ENCODE results near the gene PPFIBP2. TPM values are rescaled to one million over a fixed set of nuclear protein-coding genes. Genes with fewer than 3 reads are reported as not detected.

PPFIBP2 gene
- polyA plus RNA-seq, 2 of the 4 experiments (the other 2 are of a cell fraction), result 13.4 to 32.5 TPM

GRCh38 chr11:7600205-7600775 lies 86.5 kb downstream of the PPFIBP2 start (continued):
- no peak for TF ChIP-seq RNF2 (IDR thresholded peaks at IDR 0.05; ENCODE audit: borderline replicate concordance, low read depth)
- peak; percentile 91 to 94 for TF ChIP-seq CEBPB (IDR thresholded peaks at IDR 0.05)

GRCh38 chr11:7603031-7603781 lies 89.4 kb downstream of the PPFIBP2 start:
- ATAC-seq (no peak), FAIRE-seq (no peak), DNase-seq (ENCODE audit: low read depth in 1 of 2, low spot score in 1 of 2) (no peak)
- no peak overlapping the region for H3K4me3 ChIP-seq
- no peaks in the 10 kb centered on the region for H3K9me3 ChIP-seq
- H3K27ac ChIP-seq, result peak overlapping the region; percentile 85 to 92
- H3K4me2 ChIP-seq, result peak overlapping the region; percentile 78; the same call in 1 of the 3 replicates
- H3K4me1 ChIP-seq, result peaks cover 83% of the 10 kb centered on the region
- WGBS (ENCODE audit: missing lambda C conversion rate), result 89% methylated on average over 4 of the region's 4 CpGs
- CTCF ChIA-PET, result interaction anchor here (0.8 to 5.8 kb wide), 3 partner anchors 14 to 62 kb away, joined by 3 to 45 read pairs (median 7); no protein-coding TSS in a partner anchor
- POLR2A ChIA-PET, result interaction anchor here (0.7 kb wide), 1 partner anchor 384 kb away, joined by 3 read pairs; the partner anchor contains the start of gene EIF3F
- TF ChIP-seq ZC3H11A (IDR thresholded peaks at IDR 0.05), result no peak
- TF ChIP-seq RFX5 (IDR thresholded peaks at IDR 0.05), result no peak
- no peak for TF ChIP-seq ATOH8 (CRISPR knock-in tag; IDR thresholded peaks at IDR 0.05; ENCODE audit: low read depth)
- no peak for TF ChIP-seq ZNF302 (CRISPR knock-in tag; IDR thresholded peaks at IDR 0.05)
- TF ChIP-seq RCOR1 (IDR thresholded peaks at IDR 0.05; ENCODE audit: low read depth, low read length), result no peak
- TF ChIP-seq EP300 (IDR thresholded peaks at IDR 0.05), result no peak
- TF ChIP-seq NPAS2 (CRISPR knock-in tag; IDR thresholded peaks at IDR 0.05; ENCODE audit: borderline replicate concordance), result no peak
- no peak for TF ChIP-seq E2F6 (IDR thresholded peaks at IDR 0.05; ENCODE audit: borderline replicate concordance, low read depth)
- no peak for TF ChIP-seq SREBF2 (IDR thresholded peaks at IDR 0.05)
- no peak for TF ChIP-seq TFCP2L1 (CRISPR knock-in tag; IDR thresholded peaks at IDR 0.05)
- TF ChIP-seq BCL3 (IDR thresholded peaks at IDR 0.05), result no peak

- Histone ChIP-seq H3K27ac (peak overlapping the region; percentile 85 to 92), H3K4me2 (peak overlapping the region; percentile 78), H3K4me1 (peaks cover 84% of the 10 kb centered on the region), H3K4me3 (no peak overlapping the region), H3K9me3 (no peaks in the 10 kb centered on the region)
- 61% methylated on average over 3 of the region's 3 CpGs for WGBS (ENCODE audit: missing lambda C conversion rate)
- DNase-seq (ENCODE audit: low read depth in 1 of 2, low spot score in 1 of 2) (peak in 1 of 2 experiments; percentile 60), ATAC-seq (peak in 1 of 2 experiments; percentile 39; a peak in 3 of 6 replicates), FAIRE-seq (no peak)
- TF ChIP-seq GATA3 (IDR thresholded peaks at IDR 0.05; ENCODE audit: borderline replicate concordance), result peak; percentile 55; the same call in 1 of the 2 replicates
- TF ChIP-seq HOXB5 (CRISPR knock-in tag; IDR thresholded peaks at IDR 0.05), result peak; percentile 78
- no peak for TF ChIP-seq MAFK (IDR thresholded peaks at IDR 0.05; ENCODE audit: partially characterized antibody)
- TF ChIP-seq ATOH8 (CRISPR knock-in tag; IDR thresholded peaks at IDR 0.05; ENCODE audit: low read depth), result no peak
- peak; percentile 42 for TF ChIP-seq MAX (IDR thresholded peaks at IDR 0.05)
- CTCF ChIA-PET, result interaction anchor here (0.6 to 5.8 kb wide), 4 partner anchors 26 to 1609 kb away, joined by 4 to 45 read pairs (median 6); no protein-coding TSS in a partner anchor
- POLR2A ChIA-PET, result no interaction called here
Measured at GRCh38 chr11:7604331-7604955, 90.6 kb downstream of the PPFIBP2 start.

Data from A549 (cell line).